GM23338 (cell line): ENCODE data around the gene CCNY.

ENCODE experiments used
- CTCF ChIP-seq, 2 experiments: fragments of 200-600 bp in 1 of 2; sonication (generic) in 1 of 2; conservative IDR thresholded peaks; 2 replicates each; pipeline versions ENCODE4 v1.5.1 to v1.6.1; 2016 to 2017; ENCODE audit warnings: antibody characterized with exemption in 2 of 2, low read depth in 2 of 2, mild to moderate bottlenecking in 2 of 2, moderate library complexity in 1 of 2
- EZH2 ChIP-seq: fragments of 200-600 bp; sonication (generic); IDR thresholded peaks from one replicate; pipeline ENCODE4 v1.8.0; 2017; ENCODE audit warnings: antibody characterized with exemption, mild to moderate bottlenecking, low read depth; ENCODE audit not compliant: unreplicated experiment
- JUNB ChIP-seq: IDR thresholded peaks from one replicate; pipeline ENCODE4 v1.6.1; 2016; ENCODE audit warnings: antibody characterized with exemption; ENCODE audit not compliant: unreplicated experiment
- POLR2AphosphoS5 ChIP-seq: IDR thresholded peaks from 2 replicates; pipeline ENCODE4 v1.6.1; 2016; ENCODE audit warnings: antibody characterized with exemption, low read depth

- TF ChIP-seq EZH2 (no peak), CTCF (conservative IDR thresholded peaks at IDR 0.05; ENCODE audit: low read depth in 2 of 2) (no peak), POLR2AphosphoS5 (no peak), JUNB (no peak)
These were observed 236.3 kb downstream of the CCNY start for GRCh38 chr10:35572583-35572982.
